Measurements from ENCODE around the gene IFT74.

Gene IFT74

DNA sequence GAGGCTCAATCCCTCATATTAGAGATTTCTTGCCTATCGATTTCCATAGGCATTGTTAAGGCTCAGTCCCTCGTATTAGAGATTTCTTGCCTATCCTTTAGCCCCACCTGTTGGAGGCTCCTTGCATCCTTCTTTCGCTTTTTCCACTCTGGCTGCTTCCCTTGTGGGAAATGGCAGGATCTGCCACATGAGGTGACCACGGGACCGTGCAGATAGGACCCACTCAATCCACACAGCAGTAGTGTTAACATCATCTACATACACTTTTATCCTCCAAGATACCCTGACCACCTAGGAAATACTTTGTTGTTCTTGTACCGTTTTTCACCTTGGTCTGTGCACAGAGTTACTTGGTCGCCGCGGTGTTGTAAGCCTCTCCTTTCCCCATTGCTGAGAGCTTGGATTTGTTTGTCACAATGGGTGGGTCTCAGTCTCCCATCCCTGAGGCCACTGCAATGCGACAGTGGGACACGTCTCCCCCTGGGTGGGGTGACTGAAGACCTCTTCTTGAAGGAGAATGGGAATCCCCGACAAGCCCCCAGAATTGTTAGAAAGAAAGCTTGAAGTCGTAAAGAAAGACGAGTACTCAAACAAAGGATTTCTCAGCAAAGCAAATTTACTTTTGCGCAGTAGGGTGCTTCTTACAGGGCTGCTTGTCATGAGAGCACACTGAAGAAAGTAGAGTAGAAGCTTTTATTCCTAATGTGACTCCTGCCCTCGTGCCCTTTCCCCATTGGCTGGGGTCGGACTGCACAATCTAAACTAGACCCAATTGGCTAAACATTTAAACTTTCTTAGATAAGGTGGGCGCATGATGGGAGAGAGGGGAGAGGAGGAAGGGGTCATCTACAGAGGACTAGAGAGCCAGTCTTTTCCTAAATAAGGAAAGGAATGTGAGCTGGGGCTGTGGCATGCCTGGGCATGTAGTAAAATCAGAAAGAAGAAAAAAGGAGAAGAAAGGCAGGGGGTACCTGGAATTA is 19.8 kb downstream of the IFT74 start:
- DNase-seq = no peak

DNA sequence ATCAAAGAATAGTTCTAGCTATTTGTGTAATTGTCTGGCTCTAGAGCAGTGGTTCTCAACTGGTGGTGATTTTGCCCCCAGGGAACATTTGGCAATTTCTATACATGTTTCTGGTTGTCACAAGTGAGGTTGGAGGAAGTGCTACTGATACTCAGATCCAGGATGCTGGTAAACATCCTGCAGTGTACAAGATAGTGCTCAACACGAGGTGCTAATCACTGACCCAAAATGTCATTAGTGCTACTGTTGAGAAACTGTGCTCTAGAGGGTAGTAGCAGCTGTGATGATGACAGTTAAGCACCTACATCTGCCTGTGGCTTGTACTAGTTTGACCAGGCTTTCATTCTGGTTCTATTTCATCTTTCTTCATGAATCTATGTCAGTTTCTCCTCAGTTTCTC is 27.1 kb downstream of the IFT74 start:
- DNase-seq = no peak

DNA sequence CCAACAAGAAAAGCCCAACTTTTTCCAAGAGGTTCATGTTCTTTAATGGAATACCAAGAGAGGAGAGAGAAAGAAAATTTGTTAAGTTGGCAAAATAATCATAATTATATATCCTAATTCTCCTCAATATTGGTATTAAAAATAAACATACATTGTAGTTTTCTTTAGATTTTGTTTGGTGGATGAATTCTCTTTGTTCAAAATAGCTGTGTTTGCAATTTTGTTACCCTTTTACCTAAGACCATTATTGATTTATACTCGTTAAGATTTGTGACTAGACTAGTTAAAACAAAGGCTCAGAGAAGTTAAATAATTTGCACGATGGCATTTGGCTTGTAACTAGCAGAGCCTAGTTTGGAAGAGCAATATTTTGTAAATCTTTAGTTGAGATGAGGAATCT is 39.6 kb downstream of the IFT74 start:
- DNase-seq = no peak

DNA sequence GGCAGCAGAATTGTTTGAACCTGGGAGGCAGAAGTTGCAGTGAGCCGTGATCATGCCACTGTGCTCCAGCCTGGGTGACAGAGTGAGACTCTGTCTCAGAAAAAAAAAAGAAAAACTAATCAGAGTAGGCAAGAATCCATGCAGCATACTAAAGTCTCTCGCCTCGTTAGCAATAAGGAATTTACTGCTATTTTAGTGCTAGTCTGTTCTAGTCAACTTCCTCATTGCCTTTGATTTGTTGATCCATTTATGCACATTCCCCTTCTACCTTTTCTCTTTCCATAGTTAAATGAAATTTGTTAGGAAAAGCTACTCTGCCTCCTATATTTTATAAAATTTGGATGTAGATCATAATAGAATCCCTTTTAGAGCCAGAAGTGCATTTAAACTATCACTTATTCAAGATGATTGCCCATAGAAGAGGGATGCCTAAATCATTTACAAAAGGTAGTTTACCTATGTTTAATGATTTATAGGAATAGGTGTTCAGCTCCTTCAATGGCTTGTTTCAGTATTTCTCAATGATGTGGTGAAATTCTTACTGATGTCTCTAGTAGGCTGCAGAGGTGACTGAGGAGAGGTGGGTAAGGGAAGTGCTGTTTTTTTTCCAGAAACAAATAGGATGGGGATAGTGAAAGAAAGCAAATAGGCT is 47.3 kb downstream of the IFT74 start:
- DNase-seq = no peak

DNA sequence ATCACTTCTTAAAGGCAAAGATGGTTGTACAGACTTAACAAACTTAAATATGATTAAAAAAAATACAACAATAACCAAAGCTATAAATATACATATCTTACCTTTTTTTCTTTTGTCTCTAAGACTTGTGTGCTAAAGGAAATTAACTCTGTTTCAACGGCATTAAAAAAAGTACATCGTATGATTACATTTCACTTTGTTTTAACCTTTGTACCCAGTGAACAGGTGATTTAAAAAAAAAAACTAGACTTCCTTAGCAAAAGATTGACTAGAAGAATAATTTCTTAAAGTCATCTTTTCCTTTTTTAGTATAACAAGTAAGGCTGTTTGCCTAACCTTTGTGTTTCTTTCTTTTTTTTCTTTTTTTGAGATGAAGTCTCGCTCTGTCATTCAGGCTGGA is 49.3 kb downstream of the IFT74 start, which contains the start of gene LRRC19:
Gene LRRC19 (minus strand): TSS at position 182 of the 400 bp plus-strand sequence. CDS start 5,978 bp downstream, outside the sequence.
- DNase-seq = no peak

DNA sequence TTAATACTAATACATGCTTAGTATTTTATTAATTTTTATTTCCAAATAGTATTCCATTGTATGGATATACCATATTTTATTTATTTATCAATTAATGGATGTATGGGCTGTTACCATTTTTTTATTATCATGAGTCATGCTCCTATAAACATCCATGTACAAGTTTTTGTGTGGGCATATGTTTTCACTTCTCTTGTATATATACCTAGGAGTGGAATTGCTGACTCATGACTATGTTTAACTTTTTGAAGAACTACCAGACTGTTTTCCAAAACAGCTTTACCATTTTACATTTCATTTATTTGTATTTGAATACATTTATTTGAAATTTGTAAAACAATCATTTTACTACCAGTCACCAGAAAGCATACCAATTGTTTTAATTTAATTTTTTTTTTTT is 63.4 kb downstream of the IFT74 start:
- DNase-seq = no peak

DNA sequence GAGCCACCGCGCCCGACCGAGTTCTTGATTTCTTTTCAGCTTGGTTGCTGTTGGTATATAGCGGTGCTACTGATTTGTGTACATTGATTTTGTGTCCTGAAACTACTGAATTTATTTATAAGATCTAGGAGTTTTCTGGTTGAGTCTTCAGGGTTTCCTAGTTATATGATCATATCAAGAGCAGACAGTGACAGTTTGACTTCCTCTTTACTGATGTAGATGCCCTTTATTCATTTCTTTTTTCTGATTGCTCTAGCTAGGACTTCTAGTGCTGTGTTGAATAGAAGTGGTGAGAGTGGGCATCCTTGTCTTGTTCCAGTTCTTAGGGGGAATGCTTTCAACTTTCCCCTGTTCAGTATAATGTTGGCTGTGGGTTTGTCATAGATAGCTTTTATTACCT is 66.7 kb downstream of the IFT74 start:
- no peak for DNase-seq

DNA sequence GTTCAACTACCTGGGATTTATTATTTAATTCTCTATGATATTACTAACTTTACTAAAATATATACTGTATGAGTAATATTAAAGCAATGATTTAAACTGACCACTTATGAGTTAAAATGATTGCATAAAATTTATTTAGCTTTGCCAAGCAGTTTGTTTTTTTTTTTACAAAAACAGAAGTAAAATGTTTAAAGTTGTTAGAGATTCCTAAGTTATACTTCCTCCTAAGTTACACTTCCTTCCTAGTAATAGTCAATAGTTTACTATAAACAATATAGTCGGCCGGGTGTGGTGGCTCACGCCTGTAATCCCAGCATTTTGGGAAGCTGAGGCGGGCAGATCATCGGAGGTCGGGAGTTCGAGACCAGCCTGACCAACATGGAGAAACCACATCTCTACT is 73.0 kb downstream of the IFT74 start:
- DNase-seq = no peak

DNA sequence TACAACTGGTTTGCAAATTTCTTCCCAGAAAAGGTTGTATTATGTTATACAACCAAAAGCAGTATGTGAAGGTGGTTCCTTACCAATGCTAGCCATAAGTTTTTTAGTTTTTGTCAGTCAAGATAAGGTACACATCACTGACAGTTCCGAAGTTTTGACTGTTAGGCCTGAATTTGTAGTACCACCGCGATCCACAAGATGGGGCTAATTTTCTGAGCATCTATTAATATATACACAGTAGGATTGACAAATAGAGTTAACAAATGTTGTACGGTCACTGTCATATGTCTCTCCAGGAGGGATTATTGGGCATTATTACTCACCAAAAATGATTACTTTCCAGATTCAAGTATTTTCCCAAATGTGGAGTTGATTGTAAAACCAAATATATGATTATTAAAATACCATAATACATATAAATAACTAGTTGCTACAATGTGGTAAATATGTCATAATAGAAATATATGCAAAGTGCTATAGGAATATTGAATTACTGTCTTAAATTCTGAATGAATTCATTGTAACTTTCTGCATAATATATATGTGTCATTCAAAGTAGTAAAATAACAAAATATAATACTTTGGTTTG is 77.7 kb downstream of the IFT74 start:
- DNase-seq = peak; percentile 63

DNA sequence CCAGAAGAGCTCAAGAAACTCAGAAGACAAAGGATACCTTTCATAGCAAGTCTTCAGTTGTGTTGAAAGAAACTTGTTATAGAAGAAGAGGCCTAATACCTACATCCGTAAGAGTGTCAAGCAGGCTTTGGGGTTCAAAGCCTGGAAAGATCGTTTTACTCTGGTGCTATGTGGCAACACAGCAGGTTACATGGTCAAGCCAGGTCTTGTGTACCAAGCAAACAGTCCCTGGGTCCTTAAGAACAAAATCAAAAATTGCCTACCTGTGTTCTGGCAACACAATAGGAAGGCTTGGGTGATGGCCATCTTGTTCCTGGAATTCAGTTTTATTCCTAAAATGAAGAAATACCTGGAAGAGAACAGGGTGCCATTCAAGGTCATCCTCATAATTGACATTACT is 81.3 kb downstream of the IFT74 start:
- no peak for DNase-seq

DNA sequence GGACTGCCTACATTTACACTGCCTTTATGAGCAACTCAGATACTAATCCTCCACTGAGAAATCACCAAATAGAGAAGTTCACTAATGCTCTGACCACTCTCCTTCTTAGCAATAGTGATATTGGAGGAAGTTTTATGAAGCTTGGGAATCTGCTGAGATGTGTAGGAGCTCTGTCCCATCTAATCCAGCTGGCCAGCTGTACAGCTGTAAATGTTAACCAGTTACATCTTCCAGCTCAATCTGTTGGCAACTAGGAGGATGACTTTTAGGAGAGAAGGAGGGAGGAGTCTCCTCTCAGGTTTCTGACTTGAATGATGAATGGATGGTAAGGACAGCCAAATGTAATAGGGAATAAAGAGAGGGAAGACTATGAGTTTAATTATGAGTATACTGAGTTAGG is 85.5 kb downstream of the IFT74 start:
- no peak for DNase-seq

DNA sequence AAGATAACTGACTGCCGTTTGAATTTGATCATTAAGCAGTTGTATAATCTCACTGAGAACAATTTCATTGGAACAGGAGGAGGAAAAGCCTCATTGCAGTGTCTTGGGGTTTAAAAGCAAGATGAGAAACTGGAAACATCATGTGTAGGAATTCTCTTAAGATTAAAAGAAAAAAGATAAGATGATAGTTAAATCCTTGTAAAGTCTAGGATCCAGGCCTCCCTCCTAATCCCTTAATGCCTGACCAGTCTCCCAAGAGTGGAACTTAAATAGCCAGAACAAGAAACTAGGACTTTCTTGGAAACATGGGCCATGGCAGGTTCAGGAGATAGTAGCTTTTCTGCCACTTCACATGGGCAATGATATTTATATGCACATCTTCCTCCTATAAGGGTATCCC is 86.3 kb downstream of the IFT74 start:
- DNase-seq = no peak

DNA sequence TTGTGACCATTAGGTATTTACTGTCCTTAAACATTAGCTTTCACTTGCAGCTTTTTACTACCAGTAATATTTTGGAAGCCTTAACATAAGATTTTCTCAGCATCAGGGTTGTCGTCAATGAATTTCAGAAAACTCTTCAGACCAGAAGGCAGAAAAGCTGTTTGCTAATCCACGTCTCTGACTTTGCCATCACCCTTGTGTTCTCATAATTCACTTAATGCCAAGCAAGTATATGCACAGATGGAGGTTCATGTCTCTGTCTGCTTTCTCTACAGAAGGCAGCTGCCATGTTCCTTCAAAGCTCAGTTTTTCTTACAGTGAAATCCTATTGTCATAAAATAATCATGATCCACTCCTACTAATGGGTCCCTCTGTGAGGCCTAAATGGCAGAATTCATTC is 87.0 kb downstream of the IFT74 start:
- DNase-seq = no peak

DNA sequence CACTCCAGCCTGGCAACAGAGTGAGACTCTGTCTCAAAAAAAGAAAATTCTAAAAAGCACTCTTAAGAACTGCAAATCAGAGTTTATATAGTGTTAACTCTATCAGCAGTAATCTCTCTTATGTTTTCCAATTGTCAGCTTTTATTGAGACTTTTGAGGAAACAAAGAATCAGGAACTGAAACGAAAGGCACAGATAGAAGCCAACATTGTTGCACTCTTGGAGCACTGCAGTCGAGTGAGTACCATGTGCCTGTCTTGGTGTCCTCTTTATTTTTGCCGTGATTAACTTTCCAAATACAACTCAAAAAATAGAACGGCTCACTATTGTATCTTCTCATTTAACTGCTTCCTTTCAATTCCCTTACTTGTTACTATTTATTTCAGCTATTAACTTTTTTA is 90.9 kb downstream of the IFT74 start:
- DNase-seq = no peak

DNA sequence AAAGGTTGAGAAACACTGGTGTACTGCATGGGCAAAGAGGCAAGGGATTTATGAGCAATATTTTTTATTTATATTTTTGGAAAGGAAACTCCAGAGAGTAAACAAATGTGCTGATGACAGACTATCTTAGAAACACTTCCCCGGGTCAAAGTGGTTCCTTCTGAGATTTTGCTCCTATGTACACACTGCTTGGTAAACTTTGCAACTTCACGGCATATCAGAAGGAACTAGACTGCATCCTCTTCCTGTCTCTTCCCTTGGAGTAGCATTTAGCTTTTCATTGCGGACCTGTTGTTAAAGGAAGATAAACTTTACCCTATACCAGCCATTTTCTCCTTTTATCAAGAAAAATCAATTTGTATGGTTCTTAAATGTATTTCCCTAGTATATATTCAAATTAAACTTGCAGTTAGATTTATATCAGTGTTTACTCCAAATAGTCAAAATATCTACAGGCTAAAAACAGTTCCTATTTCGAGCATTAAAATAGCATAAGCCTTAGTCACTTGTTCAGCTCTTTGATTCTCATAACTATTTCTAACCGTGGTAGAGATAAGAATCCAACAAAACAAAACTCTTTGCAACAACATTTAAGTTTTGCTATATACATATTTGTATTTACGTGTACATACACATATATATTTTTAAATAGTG is 97.3 kb downstream of the IFT74 start:
- no peak for DNase-seq

DNA sequence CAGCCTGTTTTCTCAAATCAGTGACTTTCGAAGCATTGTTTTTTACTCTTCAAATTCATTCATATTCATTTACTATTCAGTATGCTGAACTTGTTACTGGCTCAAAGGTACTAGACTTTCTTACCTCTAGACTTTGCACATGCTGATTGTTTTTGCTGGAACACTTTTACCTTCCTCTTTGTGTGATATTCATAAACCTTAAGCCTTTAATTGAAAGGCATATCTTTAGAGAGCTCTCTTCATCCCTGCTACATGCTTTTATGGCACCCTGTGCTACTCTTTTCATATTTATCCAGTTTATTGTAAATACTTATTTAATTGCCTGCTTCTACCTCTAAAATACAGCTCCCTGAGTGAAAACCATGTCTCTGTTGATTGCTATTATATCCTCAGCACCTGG is 97.9 kb downstream of the IFT74 start:
- DNase-seq = no peak

DNA sequence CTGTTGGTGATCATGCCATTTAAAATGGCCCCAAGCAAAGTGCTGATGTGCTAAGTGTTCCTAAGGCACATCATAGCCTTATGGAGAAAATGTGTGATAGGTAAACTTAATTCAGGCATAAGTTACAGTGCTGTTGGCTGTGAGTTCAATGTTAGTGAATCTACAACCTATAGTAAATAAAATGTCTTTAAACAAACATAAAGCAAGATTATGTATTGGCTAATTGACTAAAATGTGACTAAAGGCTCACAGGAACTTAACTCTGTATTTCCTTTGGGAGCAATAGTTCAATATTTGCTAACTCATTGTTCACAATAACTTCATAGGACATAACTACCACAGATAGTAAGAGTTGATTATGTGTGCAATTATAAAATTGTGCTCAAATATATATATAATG is 98.6 kb downstream of the IFT74 start:
- DNase-seq = no peak

DNA sequence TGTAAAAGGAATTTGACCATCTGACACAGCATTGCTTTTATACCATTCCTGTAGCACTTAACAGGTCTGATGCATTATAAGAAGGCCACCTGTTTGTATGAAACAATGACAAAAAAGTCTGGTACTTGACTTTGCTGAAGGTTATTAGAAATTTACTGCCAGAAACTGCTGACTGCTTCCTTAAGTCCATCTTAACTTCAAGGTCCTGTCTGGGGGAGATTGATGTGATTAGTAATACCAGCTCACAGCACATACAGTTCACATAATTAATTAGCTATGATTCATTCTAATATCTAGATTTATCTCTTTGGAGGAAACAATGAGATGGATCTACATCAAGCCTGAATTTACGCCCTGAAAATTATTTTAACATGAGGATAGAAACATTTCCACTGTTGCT is 103.2 kb downstream of the IFT74 start:
- no peak for DNase-seq

DNA sequence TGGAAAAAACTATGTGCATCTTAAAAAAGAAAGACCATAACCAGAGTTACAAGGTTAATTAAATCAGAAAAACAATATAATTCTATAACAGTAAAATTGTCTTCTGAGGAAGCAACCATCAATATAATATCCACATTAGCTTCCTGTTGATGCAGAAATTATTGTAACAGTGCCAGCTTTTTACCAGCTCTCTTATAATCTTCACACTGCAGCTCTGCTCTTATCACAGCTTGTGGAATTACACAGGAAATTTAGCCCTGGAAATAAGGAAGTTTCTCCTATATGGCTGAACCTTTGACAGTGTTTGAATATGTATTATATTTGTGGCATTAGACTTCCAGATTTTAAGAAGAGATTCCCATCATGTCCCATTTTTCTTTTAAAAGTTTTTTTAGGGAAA is 103.7 kb downstream of the IFT74 start:
- DNase-seq = no peak

DNA sequence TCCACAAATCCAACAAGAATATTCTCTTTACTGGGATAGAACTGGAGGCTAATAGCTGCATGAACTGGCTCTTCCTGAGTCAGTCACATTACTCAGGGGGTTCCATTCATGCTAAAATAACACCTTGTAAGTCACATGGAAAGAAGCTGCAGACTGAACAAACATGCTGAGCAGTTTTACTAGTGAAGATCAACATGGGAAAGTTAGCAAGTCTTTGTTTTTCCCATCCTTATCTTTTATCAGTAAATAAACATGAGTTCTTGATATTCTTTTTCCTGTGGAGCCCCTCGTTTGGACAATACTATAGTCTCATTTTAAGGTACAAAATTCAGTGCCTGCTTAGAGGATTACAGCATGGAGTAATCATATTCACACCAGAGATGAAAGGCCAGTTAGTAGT is 109.1 kb downstream of the IFT74 start:
- no peak for DNase-seq

DNA sequence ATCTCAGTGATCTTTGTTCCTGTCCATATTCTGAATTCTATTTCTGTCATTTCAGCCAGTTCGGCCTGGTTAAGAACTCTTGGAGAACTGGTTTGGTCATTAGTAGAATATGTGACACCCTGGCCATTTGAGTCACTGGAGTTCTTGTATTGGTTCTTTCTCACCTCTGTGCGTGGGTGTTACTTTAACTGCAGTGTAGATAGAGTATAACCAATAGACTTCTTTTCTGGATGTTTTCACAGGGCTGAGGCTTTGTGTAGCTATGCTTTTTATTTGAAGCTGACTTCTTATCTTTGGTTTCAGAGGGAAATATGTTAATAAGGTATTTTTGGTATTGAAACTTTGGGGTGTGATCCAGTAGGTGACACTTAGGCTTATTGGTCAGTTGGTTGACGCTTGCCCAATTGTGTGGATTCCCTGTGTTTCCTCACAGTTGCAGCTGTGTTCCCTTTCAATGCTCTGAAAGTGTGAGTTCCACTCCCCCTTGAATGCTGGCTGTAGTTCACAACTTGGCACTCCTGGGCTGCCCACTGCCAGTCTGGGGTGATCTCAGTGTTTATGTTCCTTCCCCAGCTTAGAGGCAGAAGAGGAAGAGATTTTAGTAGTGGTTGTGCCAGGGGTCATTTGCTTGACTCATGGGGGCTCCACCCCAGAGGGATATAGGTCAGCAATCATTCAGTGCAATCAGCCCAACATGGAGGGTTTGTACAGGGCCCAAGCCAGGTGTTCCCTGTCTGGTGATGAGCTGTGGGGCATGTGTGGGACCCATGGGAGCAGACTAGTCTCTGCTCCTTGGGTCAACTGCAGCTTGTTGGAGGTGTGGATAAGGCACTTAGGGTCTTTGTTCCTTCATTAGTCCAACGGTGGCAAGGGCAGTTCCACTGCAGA is 117.9 kb downstream of the IFT74 start:
- DNase-seq = no peak

DNA sequence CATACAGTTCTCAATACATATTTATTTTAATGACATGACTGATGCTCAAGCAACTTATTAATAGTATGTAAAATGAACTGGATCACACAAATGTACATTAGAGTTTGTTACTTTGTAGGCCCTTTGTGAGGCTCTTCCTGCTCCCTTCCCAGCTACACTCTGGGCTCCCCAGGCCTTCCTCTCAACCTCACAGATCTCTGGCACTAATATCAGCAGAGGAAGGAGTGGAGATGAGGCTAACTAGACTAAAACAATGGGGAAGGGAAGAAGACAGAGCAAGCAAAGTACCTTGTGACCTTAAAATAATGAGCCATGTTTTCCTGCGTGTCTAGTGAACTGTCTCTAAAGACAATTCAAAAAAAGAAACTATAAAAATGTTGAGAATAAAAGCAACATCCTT is 122.5 kb downstream of the IFT74 start:
- no peak for DNase-seq

All from NCI-H1694 treated with DMSO at 0.1 percent for 48 hours (cell line).